Measurements from ENCODE around the gene DAPL1.

The DAPL1 gene

DNA sequence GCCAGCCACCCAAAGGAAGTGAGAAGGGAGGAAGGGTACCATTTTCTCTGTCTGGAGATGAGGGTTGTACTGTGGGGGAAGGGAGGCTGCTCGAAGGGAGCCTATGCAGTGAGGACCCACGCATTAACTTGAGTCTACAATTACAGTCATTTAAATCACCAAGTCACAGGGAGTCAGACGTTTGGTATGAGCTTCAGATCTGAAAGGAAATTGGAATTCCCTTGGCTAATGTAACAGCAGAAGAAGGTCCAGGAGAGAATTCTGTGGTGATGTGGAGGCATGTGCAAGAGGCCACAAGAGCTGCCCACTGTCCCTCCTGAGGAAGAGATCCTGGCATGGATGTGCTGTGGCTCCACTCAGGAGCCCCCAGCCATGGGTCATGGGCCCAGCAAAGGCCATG lies 22.5 kb downstream of the DAPL1 start:
- FAIRE-seq (no peak), DNase-seq (ENCODE audit: insufficient read length, low spot score) (no peak)
- TF ChIP-seq, protein P1, sequence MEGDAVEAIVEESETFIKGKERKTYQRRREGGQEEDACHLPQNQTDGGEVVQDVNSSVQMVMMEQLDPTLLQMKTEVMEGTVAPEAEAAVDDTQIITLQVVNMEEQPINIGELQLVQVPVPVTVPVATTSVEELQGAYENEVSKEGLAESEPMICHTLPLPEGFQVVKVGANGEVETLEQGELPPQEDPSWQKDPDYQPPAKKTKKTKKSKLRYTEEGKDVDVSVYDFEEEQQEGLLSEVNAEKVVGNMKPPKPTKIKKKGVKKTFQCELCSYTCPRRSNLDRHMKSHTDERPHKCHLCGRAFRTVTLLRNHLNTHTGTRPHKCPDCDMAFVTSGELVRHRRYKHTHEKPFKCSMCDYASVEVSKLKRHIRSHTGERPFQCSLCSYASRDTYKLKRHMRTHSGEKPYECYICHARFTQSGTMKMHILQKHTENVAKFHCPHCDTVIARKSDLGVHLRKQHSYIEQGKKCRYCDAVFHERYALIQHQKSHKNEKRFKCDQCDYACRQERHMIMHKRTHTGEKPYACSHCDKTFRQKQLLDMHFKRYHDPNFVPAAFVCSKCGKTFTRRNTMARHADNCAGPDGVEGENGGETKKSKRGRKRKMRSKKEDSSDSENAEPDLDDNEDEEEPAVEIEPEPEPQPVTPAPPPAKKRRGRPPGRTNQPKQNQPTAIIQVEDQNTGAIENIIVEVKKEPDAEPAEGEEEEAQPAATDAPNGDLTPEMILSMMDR (IDR thresholded peaks at IDR 0.05; ENCODE audit: insufficient read depth, missing control alignments), result no peak

DNA sequence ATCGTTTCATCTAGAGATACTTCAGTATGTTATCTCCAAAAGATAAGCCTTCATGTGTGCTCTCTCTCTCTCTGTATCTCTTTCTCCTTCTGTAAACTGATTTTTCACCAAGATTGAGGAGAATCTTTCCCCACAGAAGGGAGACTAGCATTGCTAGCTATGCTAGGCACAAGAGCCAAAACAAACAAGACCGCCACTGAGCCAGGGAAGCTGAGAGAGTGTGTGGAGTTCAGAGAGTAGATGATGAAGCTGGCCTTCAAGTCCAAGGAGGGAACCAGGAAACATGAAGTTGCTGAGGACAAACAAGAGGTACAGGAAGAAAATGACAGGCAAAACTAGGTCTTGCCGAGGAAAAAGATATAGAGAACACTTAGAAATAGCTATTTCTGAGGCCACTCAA lies 23.4 kb downstream of the DAPL1 start:
- TF ChIP-seq, protein P1 (IDR thresholded peaks at IDR 0.05; ENCODE audit: insufficient read depth, missing control alignments), result no peak
- FAIRE-seq, result no peak
- DNase-seq (ENCODE audit: insufficient read length, low spot score), result no peak

- TF ChIP-seq, protein P1 (IDR thresholded peaks at IDR 0.05; ENCODE audit: insufficient read depth, missing control alignments), result no peak
- DNase-seq (ENCODE audit: insufficient read length, low spot score), result no peak
- no peak for FAIRE-seq
These were observed 27.1 kb downstream of the DAPL1 start for GRCh38 chr2:158822193-158822592.

DNA sequence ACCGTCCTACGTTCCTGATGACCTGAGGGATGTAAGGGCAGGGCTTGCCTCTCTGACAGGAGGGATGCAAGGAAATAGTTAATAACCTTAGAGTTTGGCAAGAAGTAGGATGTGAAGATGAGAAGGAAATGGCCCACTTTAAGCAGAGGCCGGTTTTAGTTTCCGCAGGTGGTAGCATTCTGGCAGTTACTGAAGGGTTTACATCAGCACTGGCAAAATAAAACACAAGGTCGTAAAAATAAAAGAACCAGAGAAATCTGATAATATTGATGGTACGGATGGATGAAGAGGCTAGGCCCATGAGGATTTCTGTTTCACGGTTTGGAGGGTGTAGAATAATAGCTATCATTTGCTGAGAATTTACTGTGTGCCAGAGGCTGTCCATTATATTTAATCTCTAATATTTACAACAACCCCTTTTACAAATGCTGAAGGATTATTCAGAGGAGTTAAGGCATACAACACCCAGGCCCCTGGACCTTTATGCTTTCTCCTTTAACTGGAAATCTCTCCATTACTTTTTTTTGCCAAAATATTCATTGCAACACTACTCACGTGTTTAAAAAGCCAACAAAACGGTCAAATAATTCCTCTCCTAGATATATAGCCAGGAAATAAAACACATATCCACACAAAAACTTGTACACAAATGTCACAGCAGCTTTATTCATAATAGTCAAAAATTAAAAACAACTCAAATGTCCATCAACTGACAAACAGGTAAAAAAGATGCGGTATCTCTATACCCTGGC lies 28.5 kb downstream of the DAPL1 start:
- DNase-seq (ENCODE audit: insufficient read length, low spot score) (no peak), FAIRE-seq (no peak)
- TF ChIP-seq, protein P1 (IDR thresholded peaks at IDR 0.05; ENCODE audit: insufficient read depth, missing control alignments), result no peak

- DNase-seq (ENCODE audit: insufficient read length, low spot score), result no peak
- TF ChIP-seq, protein P1 (IDR thresholded peaks at IDR 0.05; ENCODE audit: insufficient read depth, missing control alignments), result no peak
- FAIRE-seq, result no peak
These were observed 29.9 kb downstream of the DAPL1 start for GRCh38 chr2:158825021-158825420.

DNA sequence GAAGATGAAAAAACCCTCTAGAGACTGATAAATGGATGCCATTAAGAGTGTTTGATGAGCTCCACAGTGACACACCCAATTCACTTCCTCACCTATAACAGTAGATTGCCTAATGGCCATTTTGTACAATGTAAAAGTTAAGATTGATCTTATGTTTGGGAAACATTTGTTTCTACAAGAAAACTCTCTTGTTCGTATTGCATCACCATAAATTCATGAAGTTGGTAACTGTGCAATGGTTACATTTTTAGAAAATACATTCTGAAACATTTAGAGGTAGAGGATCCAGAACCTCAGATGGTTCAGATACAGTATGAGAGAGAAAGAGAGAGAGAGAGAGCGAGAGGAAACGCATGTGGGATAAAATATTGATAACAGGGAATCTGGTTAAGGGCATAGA lies 31.8 kb downstream of the DAPL1 start:
- no peak for DNase-seq (ENCODE audit: insufficient read length, low spot score)
- TF ChIP-seq, protein P1 (IDR thresholded peaks at IDR 0.05; ENCODE audit: insufficient read depth, missing control alignments), result no peak
- no peak for FAIRE-seq

- FAIRE-seq (no peak), DNase-seq (ENCODE audit: insufficient read length, low spot score) (no peak)
- TF ChIP-seq, protein P1 (IDR thresholded peaks at IDR 0.05; ENCODE audit: insufficient read depth, missing control alignments), result no peak
These were observed 33.5 kb downstream of the DAPL1 start for GRCh38 chr2:158828378-158829164.
